ENCODE results near the gene SPINK1.

- TF ChIP-seq POLR2AphosphoS5 (IDR thresholded peaks at IDR 0.05) (no peak), POLR2A (IDR thresholded peaks at IDR 0.05) (no peak), CTCF (IDR thresholded peaks at IDR 0.05) (no peak)
These were observed 34.7 kb downstream of the SPINK1 start for GRCh38 chr5:147796556-147797308.
